Measurements from ENCODE around the gene SH3PXD2A. TPM values are rescaled to one million over a fixed set of nuclear protein-coding genes. Genes with fewer than 3 reads are reported as not detected.
"Not testable (repeated sequence)": the region's sequence is repeated elsewhere in the genome, so short reads cannot be mapped to it uniquely, and the experiment has no call there.

Gene SH3PXD2A
- total and polyA plus RNA-seq, 9 donors: 33.2 to 95.0 (median 73.9) TPM

- 0% methylated on average over 1 of the region's 2 CpGs for WGBS (ENCODE audit: insufficient coverage)
- Histone ChIP-seq H3K4me1 (ENCODE audit: control insufficient read depth, insufficient read depth, low read length) (peaks cover 34% of the 10 kb centered on the region), H3K9me3 (replicated peaks; ENCODE audit: control insufficient read depth, low read depth, low read length) (no peaks in the 10 kb centered on the region), H3K27ac (ENCODE audit: low read length) (no peak overlapping the region), H3K36me3 (ENCODE audit: control insufficient read depth, insufficient read depth, low read length) (peaks cover 64% of the 10 kb centered on the region), H3K27me3 (ENCODE audit: control insufficient read depth, insufficient read depth, low read length) (no peaks in the 10 kb centered on the region), H3K4me3 (ENCODE audit: low read length) (no peak overlapping the region)
- DNase-seq: no peak
Measured at GRCh38 chr10:103610083-103610472, 245.3 kb downstream of the SH3PXD2A start.

GRCh38 chr10:103609231-103610082, 245.9 kb downstream of the SH3PXD2A start:
- 93% methylated on average over 3 of the region's 8 CpGs for WGBS (ENCODE audit: insufficient coverage)

GRCh38 chr10:103608056-103608455, 247.3 kb downstream of the SH3PXD2A start:
- H3K27ac ChIP-seq (ENCODE audit: low read length); DNase-seq; H3K27me3 ChIP-seq (ENCODE audit: control insufficient read depth, insufficient read depth, low read length); H3K4me3 ChIP-seq (ENCODE audit: low read length); H3K9me3 ChIP-seq (replicated peaks; ENCODE audit: control insufficient read depth, low read depth, low read length): not testable (repeated sequence)
- WGBS (ENCODE audit: insufficient coverage): 66% methylated on average over 5 of the region's 11 CpGs
- Histone ChIP-seq H3K36me3 (ENCODE audit: control insufficient read depth, insufficient read depth, low read length) (peaks cover 74% of the 10 kb centered on the region), H3K4me1 (ENCODE audit: control insufficient read depth, insufficient read depth, low read length) (peaks cover 17% of the 10 kb centered on the region)

More at GRCh38 chr10:103609231-103610082, 245.9 kb downstream of the SH3PXD2A start:
- Histone ChIP-seq H3K4me1 (ENCODE audit: control insufficient read depth, insufficient read depth, low read length) (peaks cover 28% of the 10 kb centered on the region), H3K9me3 (replicated peaks; ENCODE audit: control insufficient read depth, low read depth, low read length) (no peaks in the 10 kb centered on the region), H3K27me3 (ENCODE audit: control insufficient read depth, insufficient read depth, low read length) (no peaks in the 10 kb centered on the region), H3K4me3 (ENCODE audit: low read length) (no peak overlapping the region), H3K27ac (ENCODE audit: low read length) (no peak overlapping the region), H3K36me3 (ENCODE audit: control insufficient read depth, insufficient read depth, low read length) (peaks cover 68% of the 10 kb centered on the region)
- DNase-seq: no peak

- peaks cover 12% of the 10 kb centered on the region for H3K4me1 ChIP-seq (ENCODE audit: control insufficient read depth, insufficient read depth, low read length)
- H3K36me3 ChIP-seq (ENCODE audit: control insufficient read depth, insufficient read depth, low read length): peaks cover 74% of the 10 kb centered on the region
- H3K9me3 ChIP-seq (replicated peaks; ENCODE audit: control insufficient read depth, low read depth, low read length); H3K27ac ChIP-seq (ENCODE audit: low read length); DNase-seq; H3K4me3 ChIP-seq (ENCODE audit: low read length); H3K27me3 ChIP-seq (ENCODE audit: control insufficient read depth, insufficient read depth, low read length): not testable (repeated sequence)
- WGBS (ENCODE audit: insufficient coverage): 97% methylated on average over 7 of the region's 32 CpGs
Measured at GRCh38 chr10:103607051-103607450, 248.3 kb downstream of the SH3PXD2A start.

GRCh38 chr10:103606097-103606438, 249.3 kb downstream of the SH3PXD2A start:
- not testable (repeated sequence) for DNase-seq; H3K4me3 ChIP-seq (ENCODE audit: low read length); H3K27ac ChIP-seq (ENCODE audit: low read length); H3K9me3 ChIP-seq (replicated peaks; ENCODE audit: control insufficient read depth, low read depth, low read length); H3K27me3 ChIP-seq (ENCODE audit: control insufficient read depth, insufficient read depth, low read length)
- WGBS (ENCODE audit: insufficient coverage): no CpG with 5 or more reads among the region's 1 CpG
- H3K36me3 ChIP-seq (ENCODE audit: control insufficient read depth, insufficient read depth, low read length): peaks cover 74% of the 10 kb centered on the region
- peaks cover 12% of the 10 kb centered on the region for H3K4me1 ChIP-seq (ENCODE audit: control insufficient read depth, insufficient read depth, low read length)

- H3K4me1 ChIP-seq (ENCODE audit: control insufficient read depth, insufficient read depth, low read length): peaks cover 11% of the 10 kb centered on the region
- no peak overlapping the region for H3K4me3 ChIP-seq (ENCODE audit: low read length)
- no peak for DNase-seq
- H3K27ac ChIP-seq (ENCODE audit: low read length): no peak overlapping the region
- peaks cover 74% of the 10 kb centered on the region for H3K36me3 ChIP-seq (ENCODE audit: control insufficient read depth, insufficient read depth, low read length)
- 68% methylated on average over 12 of the region's 12 CpGs for WGBS (ENCODE audit: insufficient coverage)
- no peaks in the 10 kb centered on the region for H3K27me3 ChIP-seq (ENCODE audit: control insufficient read depth, insufficient read depth, low read length)
- H3K9me3 ChIP-seq (replicated peaks; ENCODE audit: control insufficient read depth, low read depth, low read length): no peaks in the 10 kb centered on the region
Measured at GRCh38 chr10:103605359-103606096, 249.8 kb downstream of the SH3PXD2A start.

- no peaks in the 10 kb centered on the region for H3K27me3 ChIP-seq (ENCODE audit: control insufficient read depth, insufficient read depth, low read length)
- 93% methylated on average over 13 of the region's 23 CpGs for WGBS (ENCODE audit: insufficient coverage)
- no peak for DNase-seq
- no peak overlapping the region for H3K27ac ChIP-seq (ENCODE audit: low read length)
- H3K4me3 ChIP-seq (ENCODE audit: low read length): no peak overlapping the region
- no peaks in the 10 kb centered on the region for H3K9me3 ChIP-seq (replicated peaks; ENCODE audit: control insufficient read depth, low read depth, low read length)
- H3K36me3 ChIP-seq (ENCODE audit: control insufficient read depth, insufficient read depth, low read length): peaks cover 62% of the 10 kb centered on the region
- peaks cover 11% of the 10 kb centered on the region for H3K4me1 ChIP-seq (ENCODE audit: control insufficient read depth, insufficient read depth, low read length)
Measured at GRCh38 chr10:103603382-103603781, 252.0 kb downstream of the SH3PXD2A start.

GRCh38 chr10:103602852-103603155, 252.6 kb downstream of the SH3PXD2A start:
- no peak overlapping the region for H3K4me3 ChIP-seq (ENCODE audit: low read length)
- no peak overlapping the region for H3K27ac ChIP-seq (ENCODE audit: low read length)
- WGBS (ENCODE audit: insufficient coverage): 80% methylated on average over 16 of the region's 16 CpGs
- peaks cover 16% of the 10 kb centered on the region for H3K4me1 ChIP-seq (ENCODE audit: control insufficient read depth, insufficient read depth, low read length)
- no peaks in the 10 kb centered on the region for H3K9me3 ChIP-seq (replicated peaks; ENCODE audit: control insufficient read depth, low read depth, low read length)
- H3K27me3 ChIP-seq (ENCODE audit: control insufficient read depth, insufficient read depth, low read length): no peaks in the 10 kb centered on the region
- H3K36me3 ChIP-seq (ENCODE audit: control insufficient read depth, insufficient read depth, low read length): peaks cover 62% of the 10 kb centered on the region
- no peak for DNase-seq

GRCh38 chr10:103602028-103602851, 253.1 kb downstream of the SH3PXD2A start:
- Histone ChIP-seq H3K27ac (ENCODE audit: low read length) (no peak overlapping the region), H3K9me3 (replicated peaks; ENCODE audit: control insufficient read depth, low read depth, low read length) (no peaks in the 10 kb centered on the region), H3K36me3 (ENCODE audit: control insufficient read depth, insufficient read depth, low read length) (peaks cover 65% of the 10 kb centered on the region), H3K27me3 (ENCODE audit: control insufficient read depth, insufficient read depth, low read length) (no peaks in the 10 kb centered on the region), H3K4me3 (ENCODE audit: low read length) (no peak overlapping the region), H3K4me1 (ENCODE audit: control insufficient read depth, insufficient read depth, low read length) (peaks cover 20% of the 10 kb centered on the region)
- DNase-seq: no peak
- WGBS (ENCODE audit: insufficient coverage): 86% methylated on average over 38 of the region's 47 CpGs

All from muscle of leg (tissue), 11 donors.